ENCODE data around the gene C2orf49. TPM values are rescaled to one million over a fixed set of nuclear protein-coding genes. Genes with fewer than 3 reads are reported as not detected.
A peak's percentile ranks its signal among the peaks of the same experiment; 100 is the strongest.
"Not testable (repeated sequence)": the region's sequence is repeated elsewhere in the genome, so short reads cannot be mapped to it uniquely, and the experiment has no call there.

C2orf49 gene
- total RNA-seq, 2 donors from 2014 or later, result 17.5 to 18.4 TPM

DNA sequence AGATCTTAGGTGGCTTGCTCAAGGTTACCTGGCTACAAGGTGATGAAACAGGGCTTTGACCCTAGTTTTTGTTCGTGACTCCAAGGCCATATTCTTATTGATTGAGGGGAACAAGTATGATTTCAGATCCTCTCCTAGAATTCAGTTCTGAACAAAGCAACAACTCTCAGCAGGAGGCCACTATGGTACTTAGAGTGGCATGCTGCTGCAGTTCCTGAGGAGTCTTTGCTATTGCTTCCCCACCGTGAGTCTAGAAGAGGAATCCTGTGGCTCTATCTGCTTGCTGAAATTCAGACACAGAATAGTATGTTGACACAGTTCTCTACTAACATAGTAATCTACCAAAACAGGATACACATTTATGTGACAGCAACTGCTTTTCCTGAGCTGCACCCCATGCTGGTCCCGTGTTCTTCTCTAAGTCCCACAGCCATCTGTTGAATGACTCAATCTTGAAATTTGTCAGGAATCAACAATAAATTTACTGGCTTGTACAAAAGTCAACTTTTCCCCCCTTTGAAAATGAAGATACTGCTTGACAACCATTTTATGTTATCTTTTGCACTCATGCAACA is 11.9 kb upstream of the C2orf49 start:
- Histone ChIP-seq H3K36me3 (no peaks in the 10 kb centered on the region), H3K4me1 (ENCODE audit: control insufficient read depth in 1 of 2, low read depth in 2 of 2) (peaks cover 9 to 23% of the 10 kb centered on the region in 2 donors), H3K4me3 (no peak overlapping the region), H3K27me3 (replicated peaks; ENCODE audit: insufficient read depth) (no peaks in the 10 kb centered on the region), H3K27ac (no peak overlapping the region), H3K9me3 (no peaks in the 10 kb centered on the region)
- TF ChIP-seq, protein P1, sequence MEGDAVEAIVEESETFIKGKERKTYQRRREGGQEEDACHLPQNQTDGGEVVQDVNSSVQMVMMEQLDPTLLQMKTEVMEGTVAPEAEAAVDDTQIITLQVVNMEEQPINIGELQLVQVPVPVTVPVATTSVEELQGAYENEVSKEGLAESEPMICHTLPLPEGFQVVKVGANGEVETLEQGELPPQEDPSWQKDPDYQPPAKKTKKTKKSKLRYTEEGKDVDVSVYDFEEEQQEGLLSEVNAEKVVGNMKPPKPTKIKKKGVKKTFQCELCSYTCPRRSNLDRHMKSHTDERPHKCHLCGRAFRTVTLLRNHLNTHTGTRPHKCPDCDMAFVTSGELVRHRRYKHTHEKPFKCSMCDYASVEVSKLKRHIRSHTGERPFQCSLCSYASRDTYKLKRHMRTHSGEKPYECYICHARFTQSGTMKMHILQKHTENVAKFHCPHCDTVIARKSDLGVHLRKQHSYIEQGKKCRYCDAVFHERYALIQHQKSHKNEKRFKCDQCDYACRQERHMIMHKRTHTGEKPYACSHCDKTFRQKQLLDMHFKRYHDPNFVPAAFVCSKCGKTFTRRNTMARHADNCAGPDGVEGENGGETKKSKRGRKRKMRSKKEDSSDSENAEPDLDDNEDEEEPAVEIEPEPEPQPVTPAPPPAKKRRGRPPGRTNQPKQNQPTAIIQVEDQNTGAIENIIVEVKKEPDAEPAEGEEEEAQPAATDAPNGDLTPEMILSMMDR (IDR thresholded peaks at IDR 0.05), result no peak
- ATAC-seq (ENCODE audit: insufficient number of reproducible peaks, low FRiP score, low read depth) (no peak), DNase-seq (ENCODE audit: low spot score) (no peak)

DNA sequence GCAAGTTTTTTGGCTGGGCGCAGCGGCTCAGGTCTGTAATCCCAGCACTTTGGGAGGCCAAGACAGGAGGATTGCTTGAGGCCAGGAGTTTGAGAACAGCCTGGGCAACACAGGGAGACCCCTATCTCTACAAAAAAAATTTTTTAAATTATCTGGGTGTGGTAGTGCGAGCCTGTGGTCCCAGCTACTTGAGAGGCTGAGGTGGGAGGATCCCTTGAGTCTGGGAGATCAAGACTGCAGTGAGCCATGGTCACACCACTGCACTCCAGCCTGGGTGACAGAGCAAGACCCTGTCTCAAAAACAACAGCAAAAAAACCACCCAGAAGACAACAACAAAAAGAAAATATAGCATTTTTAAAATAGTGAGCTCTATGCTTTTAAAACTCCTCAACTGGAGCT is 10.1 kb upstream of the C2orf49 start:
- H3K4me3 ChIP-seq; DNase-seq (ENCODE audit: low spot score); H3K9me3 ChIP-seq; H3K27me3 ChIP-seq (replicated peaks; ENCODE audit: insufficient read depth); H3K27ac ChIP-seq; H3K36me3 ChIP-seq; ATAC-seq (ENCODE audit: insufficient number of reproducible peaks, low FRiP score, low read depth): not testable (repeated sequence)
- peaks cover 9 to 26% of the 10 kb centered on the region in 2 donors for H3K4me1 ChIP-seq (ENCODE audit: control insufficient read depth in 1 of 2, low read depth in 2 of 2)

DNA sequence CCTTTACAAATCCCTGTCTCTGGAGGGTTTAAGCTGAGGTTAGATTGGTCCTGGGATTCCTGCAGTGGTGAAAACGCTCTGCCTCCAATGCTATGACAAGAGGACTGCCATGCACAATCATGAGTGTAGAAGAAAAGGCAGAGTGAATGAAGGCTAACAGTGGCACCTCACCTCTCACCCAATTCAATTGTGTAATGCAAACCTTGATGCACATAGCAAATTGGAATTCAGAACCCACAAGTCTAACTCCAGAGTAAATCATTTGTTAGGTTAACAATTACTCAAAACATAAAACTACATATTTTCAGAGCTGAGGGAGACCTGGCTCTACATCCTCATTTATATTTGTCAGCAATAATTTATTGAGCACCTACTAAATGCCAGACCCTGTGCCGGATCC is 9.7 kb upstream of the C2orf49 start:
- no peak for DNase-seq (ENCODE audit: low spot score)
- TF ChIP-seq, protein P1 (IDR thresholded peaks at IDR 0.05), result no peak
- Histone ChIP-seq H3K36me3 (no peaks in the 10 kb centered on the region), H3K27ac (peak overlapping the region; percentile 60 to 76), H3K4me1 (ENCODE audit: control insufficient read depth in 1 of 2, low read depth in 2 of 2) (peaks cover 9 to 26% of the 10 kb centered on the region in 2 donors), H3K27me3 (replicated peaks; ENCODE audit: insufficient read depth) (no peaks in the 10 kb centered on the region), H3K4me3 (no peak overlapping the region), H3K9me3 (no peaks in the 10 kb centered on the region)
- no peak for ATAC-seq (ENCODE audit: insufficient number of reproducible peaks, low FRiP score, low read depth)

DNA sequence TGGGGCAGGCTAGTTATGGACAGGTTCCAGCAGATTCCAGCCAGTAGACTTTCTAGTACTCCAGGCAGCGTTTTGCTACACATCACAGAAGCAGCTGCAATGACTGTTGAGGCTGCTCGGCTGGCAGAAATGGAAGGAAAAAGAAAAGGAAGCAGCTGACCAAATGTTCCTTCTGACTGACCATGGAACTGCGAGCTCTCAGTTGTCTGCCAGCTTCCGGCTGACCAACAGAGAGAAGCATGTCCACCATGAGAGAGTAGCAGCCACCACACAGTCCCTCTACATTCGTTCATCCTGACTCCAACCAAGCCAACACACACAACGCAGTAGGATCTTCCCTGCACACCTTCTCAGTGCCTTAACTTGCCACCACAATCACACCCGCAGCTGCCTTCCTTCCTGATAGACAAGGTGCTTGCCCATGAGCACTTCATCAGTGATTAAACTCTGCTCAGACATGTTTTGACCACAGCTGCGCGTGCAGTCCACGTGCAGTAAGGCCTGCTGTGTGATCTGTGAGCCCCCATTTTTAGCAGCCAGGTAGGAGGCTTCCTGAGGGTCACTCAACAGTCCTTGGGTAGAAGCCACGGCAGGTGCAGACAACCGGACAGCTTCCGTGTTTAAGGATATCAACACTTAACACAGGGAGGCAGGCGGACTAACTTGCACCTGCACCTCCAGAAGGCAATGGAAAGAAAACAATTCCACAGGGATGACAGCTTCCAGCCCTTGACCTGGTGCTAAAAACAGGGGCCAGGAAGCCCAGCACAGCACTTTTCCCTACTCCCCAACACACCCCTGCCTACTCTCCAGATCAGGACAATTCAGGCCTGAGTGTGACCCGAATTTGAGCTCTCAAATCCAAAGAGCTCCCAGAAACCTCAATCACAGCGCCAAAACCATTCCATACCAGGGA is 8.8 kb upstream of the C2orf49 start:
- DNase-seq (ENCODE audit: low spot score), result no peak
- TF ChIP-seq, protein P1 (IDR thresholded peaks at IDR 0.05), result no peak
- no peaks in the 10 kb centered on the region for H3K27me3 ChIP-seq (replicated peaks; ENCODE audit: insufficient read depth)
- H3K9me3 ChIP-seq, result no peaks in the 10 kb centered on the region
- H3K4me3 ChIP-seq, result peak overlapping the region; percentile 78
- peaks cover 9 to 26% of the 10 kb centered on the region in 2 donors for H3K4me1 ChIP-seq (ENCODE audit: control insufficient read depth in 1 of 2, low read depth in 2 of 2)
- H3K27ac ChIP-seq, result peak overlapping the region; percentile 60 to 76
- ATAC-seq (ENCODE audit: insufficient number of reproducible peaks, low FRiP score, low read depth), result no peak
- no peaks in the 10 kb centered on the region for H3K36me3 ChIP-seq

DNA sequence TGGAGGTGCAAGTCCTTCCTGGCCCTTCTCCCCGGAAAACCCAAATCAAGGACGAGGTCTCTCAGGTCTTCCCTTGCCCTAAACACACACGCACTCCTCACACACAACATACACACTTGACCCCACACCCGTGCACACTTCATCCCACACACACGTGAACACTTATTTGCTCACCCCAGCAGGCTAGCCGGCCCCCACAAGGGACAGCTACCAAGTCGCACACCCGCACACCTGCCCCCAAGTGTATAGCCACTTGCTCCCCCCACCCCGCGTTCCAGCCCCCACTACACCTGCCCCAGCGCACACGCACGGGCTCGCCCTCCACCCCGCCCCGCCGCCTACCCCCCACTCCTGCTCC is 8.2 kb upstream of the C2orf49 start:
- ATAC-seq (ENCODE audit: insufficient number of reproducible peaks, low FRiP score, low read depth) (peak; percentile 11), DNase-seq (ENCODE audit: low spot score) (no peak)
- H3K27me3 ChIP-seq (replicated peaks; ENCODE audit: insufficient read depth), result no peaks in the 10 kb centered on the region
- peak overlapping the region; percentile 60 to 76 for H3K27ac ChIP-seq
- TF ChIP-seq, protein P1 (IDR thresholded peaks at IDR 0.05), result no peak
- H3K36me3 ChIP-seq, result no peaks in the 10 kb centered on the region
- peaks cover 9 to 26% of the 10 kb centered on the region in 2 donors for H3K4me1 ChIP-seq (ENCODE audit: control insufficient read depth in 1 of 2, low read depth in 2 of 2)
- H3K4me3 ChIP-seq, result peak overlapping the region; percentile 78
- no peaks in the 10 kb centered on the region for H3K9me3 ChIP-seq

Data from thoracic aorta (tissue), 2 donors.